WERI-Rb-1 (cell line): Measurements from ENCODE around the gene PITPNB.

Source experiments
- DNase-seq: peaks from one replicate; pipeline ENCODE4 v3.0.0-alpha.2; 2020
- H3K27ac ChIP-seq: fragments of 250-450 bp; sonication (Bioruptor Pico); 2 replicates; pipeline ENCODE4 v1.5.1; 2020; ENCODE audit warnings: mild to moderate bottlenecking, moderate library complexity
- H3K27me3 ChIP-seq: fragments of 250-450 bp; sonication (Bioruptor Pico); 2 replicates; pipeline ENCODE4 v1.5.1; 2021; ENCODE audit warnings: mild to moderate bottlenecking, low read depth, moderate library complexity; ENCODE audit not compliant: insufficient read depth, severe bottlenecking
- H3K36me3 ChIP-seq: fragments of 250-450 bp; sonication (Bioruptor Pico); 2 replicates; pipeline ENCODE4 v1.5.1; 2020; ENCODE audit warnings: mild to moderate bottlenecking, moderate library complexity
- H3K4me3 ChIP-seq: 2 replicates; pipeline ENCODE4 v1.5.1; 2011; ENCODE audit warnings: low read depth, mild to moderate bottlenecking, control low read depth, low read length
- H3K9me3 ChIP-seq: fragments of 250-450 bp; sonication (Bioruptor Pico); 2 replicates; pipeline ENCODE4 v1.5.1; 2021; ENCODE audit warnings: mild to moderate bottlenecking, moderate library complexity; ENCODE audit not compliant: severe bottlenecking
- CTCF ChIP-seq: IDR thresholded peaks from 2 replicates; pipeline ENCODE4 v1.5.1; 2011; ENCODE audit warnings: low read depth, mild to moderate bottlenecking, control low read depth, inconsistent platforms, low read length

Gene PITPNB

GRCh38 chr22:27823221-27823620 lies 95.8 kb downstream of the PITPNB start:
- Histone ChIP-seq H3K27me3 (no peaks in the 10 kb centered on the region), H3K9me3 (peaks cover 4% of the 10 kb centered on the region), H3K4me3 (no peak overlapping the region), H3K36me3 (no peaks in the 10 kb centered on the region), H3K27ac (no peak overlapping the region)
- no peak for DNase-seq
- no peak for TF ChIP-seq CTCF

- Histone ChIP-seq H3K27me3 (no peaks in the 10 kb centered on the region), H3K36me3 (no peaks in the 10 kb centered on the region), H3K9me3 (peaks cover 4% of the 10 kb centered on the region), H3K4me3 (no peak overlapping the region), H3K27ac (no peak overlapping the region)
- DNase-seq, result no peak
- TF ChIP-seq CTCF, result no peak
Observed at GRCh38 chr22:27820896-27821866, 97.9 kb downstream of the PITPNB start.

GRCh38 chr22:27816552-27816951 lies 102.5 kb downstream of the PITPNB start:
- H3K27me3 ChIP-seq, result no peaks in the 10 kb centered on the region
- H3K27ac ChIP-seq, result no peak overlapping the region
- H3K36me3 ChIP-seq, result no peaks in the 10 kb centered on the region
- H3K4me3 ChIP-seq, result no peak overlapping the region
- no peak for DNase-seq
- no peak for TF ChIP-seq CTCF
- peaks cover 4% of the 10 kb centered on the region for H3K9me3 ChIP-seq

GRCh38 chr22:27815826-27816530 lies 103.1 kb downstream of the PITPNB start:
- no peak for DNase-seq
- Histone ChIP-seq H3K4me3 (no peak overlapping the region), H3K27me3 (no peaks in the 10 kb centered on the region), H3K36me3 (no peaks in the 10 kb centered on the region), H3K27ac (no peak overlapping the region), H3K9me3 (peaks cover 4% of the 10 kb centered on the region)
- TF ChIP-seq CTCF, result no peak

GRCh38 chr22:27814993-27815392 lies 104.1 kb downstream of the PITPNB start:
- Histone ChIP-seq H3K36me3 (no peaks in the 10 kb centered on the region), H3K27ac (no peak overlapping the region), H3K27me3 (no peaks in the 10 kb centered on the region), H3K9me3 (peaks cover 1% of the 10 kb centered on the region), H3K4me3 (no peak overlapping the region)
- DNase-seq, result no peak
- no peak for TF ChIP-seq CTCF
